Loucy (cell line): ENCODE results near the gene KPNA6.

Experiments
- EZH2phosphoT487 ChIP-seq: fragments of 200-600 bp; IDR thresholded peaks from 2 replicates; pipeline ENCODE4 v1.6.1; 2018; ENCODE audit warnings: antibody characterized with exemption, mild to moderate bottlenecking, moderate library complexity, borderline replicate concordance
- TF ChIP-seq, protein P1 (sequence below): fragments of 200-600 bp; sonication (generic); conservative IDR thresholded peaks from 2 replicates; pipeline ENCODE4 v1.5.1; 2014; ENCODE audit warnings: mild to moderate bottlenecking, antibody characterized with exemption, low read length

DNA sequence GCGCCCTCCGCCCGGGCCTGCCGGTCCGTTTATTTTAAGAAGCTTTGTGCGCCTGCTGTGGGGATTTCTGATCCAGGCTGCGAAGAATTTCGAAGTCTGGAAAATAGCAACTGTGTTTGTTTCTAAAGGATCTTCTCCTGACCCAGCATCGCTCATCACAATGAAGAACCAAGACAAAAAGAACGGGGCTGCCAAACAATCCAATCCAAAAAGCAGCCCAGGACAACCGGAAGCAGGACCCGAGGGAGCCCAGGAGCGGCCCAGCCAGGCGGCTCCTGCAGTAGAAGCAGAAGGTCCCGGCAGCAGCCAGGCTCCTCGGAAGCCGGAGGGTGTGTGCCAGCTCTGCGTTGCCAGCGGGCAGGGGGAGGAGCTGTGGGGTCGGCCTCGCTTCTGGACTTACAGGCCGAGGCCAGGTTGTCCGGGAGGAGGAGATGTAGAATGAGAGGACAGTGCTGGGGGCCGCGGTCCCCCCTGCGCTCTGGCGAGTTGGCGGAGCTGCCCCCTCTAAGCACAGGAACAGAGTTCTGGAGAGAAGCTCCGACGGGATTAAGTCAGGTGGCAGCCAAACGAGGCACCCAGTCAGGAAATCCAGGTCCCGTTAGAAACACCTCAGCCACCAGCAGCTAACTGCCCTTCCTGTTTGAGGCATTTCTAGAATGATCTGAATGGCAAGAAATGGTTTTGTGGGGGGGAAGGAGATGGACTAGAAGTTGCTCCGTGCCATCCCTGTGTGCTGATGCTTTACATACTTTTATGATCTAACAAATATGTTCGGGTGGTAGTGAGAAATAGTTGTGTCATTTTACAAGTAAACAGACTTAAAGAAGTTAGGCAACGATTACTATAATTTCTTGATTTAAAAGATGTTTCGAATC is 72.6 kb downstream of the KPNA6 start:
- no peak for TF ChIP-seq EZH2phosphoT487
- TF ChIP-seq, protein P1, sequence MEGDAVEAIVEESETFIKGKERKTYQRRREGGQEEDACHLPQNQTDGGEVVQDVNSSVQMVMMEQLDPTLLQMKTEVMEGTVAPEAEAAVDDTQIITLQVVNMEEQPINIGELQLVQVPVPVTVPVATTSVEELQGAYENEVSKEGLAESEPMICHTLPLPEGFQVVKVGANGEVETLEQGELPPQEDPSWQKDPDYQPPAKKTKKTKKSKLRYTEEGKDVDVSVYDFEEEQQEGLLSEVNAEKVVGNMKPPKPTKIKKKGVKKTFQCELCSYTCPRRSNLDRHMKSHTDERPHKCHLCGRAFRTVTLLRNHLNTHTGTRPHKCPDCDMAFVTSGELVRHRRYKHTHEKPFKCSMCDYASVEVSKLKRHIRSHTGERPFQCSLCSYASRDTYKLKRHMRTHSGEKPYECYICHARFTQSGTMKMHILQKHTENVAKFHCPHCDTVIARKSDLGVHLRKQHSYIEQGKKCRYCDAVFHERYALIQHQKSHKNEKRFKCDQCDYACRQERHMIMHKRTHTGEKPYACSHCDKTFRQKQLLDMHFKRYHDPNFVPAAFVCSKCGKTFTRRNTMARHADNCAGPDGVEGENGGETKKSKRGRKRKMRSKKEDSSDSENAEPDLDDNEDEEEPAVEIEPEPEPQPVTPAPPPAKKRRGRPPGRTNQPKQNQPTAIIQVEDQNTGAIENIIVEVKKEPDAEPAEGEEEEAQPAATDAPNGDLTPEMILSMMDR, result no peak
